Activated gamma-delta T cell treated with anti-CD3 and anti-CD28 coated beads, Interleukin-2, amount 50 U/mL, for 16 hours (primary cell): ENCODE results near the gene CEBPA.
"Not testable (repeated sequence)": the region's sequence is repeated elsewhere in the genome, so short reads cannot be mapped to it uniquely, and the experiment has no call there.

Source experiments
- DNase-seq: peaks from one replicate; pipeline ENCODE4 v3.0.0-alpha.2; 2020; ENCODE audit warnings: low read depth

Gene CEBPA

DNA sequence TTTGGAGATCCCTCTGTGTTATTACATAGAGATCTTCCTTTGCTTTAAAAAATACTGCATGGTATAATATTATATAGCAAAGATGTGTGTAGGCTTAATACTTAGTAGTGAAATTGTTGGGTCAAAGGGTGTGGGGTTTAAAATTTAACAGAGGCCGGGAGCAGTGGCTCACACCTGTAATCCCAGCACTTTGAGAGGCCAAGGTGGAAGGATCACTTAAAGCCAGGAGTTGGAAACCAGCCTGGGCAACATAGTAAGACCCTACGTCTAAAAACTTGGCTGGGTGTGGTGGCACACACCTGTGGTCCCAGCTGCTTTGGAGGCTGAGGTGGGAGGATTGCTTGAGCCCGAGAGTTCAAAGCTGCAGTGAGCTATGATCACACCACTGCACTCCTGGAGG, 22.3 kb upstream of the CEBPA start:
- DNase-seq = no peak

DNA sequence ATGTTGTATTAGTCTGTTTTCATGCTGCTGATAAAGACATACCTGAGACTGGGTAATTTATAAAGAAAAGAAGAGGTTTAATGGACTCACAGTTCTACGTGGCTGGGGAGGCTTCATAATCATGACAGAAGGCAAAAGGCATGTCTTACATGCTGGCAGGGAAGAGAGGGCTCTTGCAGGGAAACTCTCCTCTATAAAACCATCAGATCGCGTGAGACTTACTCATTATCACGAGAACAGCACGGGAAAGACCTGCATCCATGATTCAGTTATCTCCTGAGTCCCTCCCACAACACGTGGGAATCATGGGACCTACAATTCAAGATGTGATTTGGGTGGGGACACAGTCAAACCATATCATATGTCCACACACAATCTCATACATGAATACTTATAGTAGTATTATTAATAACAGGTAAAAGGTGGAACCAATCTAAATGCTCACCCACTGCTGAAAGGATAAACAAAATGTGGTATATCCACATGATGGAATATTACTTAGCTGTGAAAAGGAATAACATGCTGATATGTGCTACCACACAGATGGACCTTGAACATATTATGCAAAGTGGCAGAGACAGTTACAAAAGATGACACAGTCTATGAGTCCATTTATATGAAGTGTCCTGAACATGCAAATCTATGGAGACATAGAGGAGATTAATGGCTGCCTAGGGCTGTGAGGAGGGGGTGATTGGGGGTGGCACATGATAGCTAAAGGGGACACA, 20.9 kb upstream of the CEBPA start:
- no peak for DNase-seq

DNA sequence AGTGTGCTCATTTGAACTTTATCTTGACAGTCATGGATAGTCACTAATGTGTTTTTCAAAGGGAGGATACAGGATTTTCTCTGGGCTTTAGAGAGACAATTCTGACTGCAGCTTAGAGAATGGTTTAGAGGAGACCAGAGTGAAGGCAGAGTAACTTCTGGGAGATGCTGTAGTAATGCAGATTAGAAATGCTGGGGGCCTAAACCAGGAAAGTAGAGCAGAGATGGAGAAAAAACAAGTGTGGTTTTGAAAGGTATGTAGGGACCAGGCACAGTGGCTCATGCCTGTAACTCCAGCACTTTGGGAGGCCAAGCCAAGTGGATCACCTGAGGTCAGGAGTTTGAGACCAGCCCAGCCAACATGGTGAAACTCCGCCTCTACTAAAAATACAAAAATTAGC, 18.3 kb upstream of the CEBPA start:
- DNase-seq = no peak

DNA sequence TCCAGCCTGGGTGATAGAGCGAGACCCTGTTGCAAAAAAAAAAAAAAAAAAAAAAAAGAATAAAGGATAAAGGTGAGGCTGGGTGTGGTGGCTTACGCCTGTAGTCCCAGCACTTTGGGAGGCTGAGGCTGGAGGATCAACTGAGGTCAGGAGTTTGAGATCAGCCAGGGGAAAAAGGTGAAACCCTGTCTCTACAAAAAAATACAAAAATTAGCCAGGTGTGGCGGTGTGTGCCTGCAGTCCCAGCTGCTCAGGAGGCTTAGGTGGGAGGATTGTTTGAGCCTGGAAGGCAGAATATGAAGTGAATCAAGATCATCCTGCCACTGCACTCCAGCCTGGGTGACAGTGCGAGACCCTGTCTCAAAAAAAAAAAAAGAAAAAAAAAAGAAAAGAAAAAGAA, 15.7 kb upstream of the CEBPA start:
- not testable (repeated sequence) for DNase-seq

DNA sequence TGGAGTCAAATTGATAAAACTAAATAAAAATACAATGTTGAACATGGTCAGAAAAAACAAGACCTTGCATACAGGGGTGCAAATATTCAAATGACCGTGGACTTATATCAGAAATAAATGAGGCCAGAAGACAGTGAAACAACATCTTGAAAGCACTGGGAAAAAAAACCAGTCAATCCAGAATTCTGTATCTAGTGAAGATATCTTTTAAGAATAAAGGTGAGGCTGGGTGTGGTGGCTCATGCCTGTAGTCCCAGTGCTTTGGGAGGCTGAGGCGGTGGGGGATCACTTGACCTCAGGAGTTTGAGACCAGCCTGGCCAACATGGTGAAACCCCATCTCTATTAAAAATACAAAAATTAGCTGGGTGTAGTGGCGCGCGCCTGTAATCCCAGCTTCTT, 15.2 kb upstream of the CEBPA start:
- DNase-seq = no peak

DNA sequence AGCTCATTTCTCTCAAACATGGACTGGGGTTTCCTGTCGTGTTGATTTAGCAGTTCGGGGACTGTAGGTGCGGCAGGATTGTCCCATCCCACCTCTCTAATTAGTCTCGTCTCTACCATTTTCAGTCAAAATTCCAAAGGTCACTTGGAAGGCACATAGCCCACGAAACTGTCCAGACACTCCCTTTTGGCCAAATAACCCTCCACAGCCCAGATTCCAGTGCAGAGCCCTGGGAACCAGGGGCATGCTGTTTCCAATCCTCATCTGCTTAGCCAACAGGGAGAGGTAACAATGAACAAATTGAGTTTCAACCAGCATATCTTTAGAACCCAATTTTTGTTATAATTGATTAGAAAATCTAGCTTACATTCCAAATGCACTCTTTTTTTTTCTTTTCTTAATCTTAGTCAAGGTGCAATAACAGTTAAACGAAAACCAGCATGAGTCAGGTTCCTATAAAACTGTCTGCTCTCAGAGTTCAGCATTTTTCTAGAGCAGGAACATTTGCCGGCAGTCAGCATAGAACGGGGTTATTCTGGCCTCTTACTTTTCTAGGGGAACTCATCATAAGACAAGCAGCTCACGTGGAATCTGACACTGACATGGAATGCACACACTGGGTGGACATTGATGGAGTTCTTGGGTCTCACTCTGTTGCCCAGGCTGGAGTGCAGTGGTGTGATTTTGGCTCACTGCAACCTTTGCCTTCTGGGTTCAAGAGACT, 14.4 kb upstream of the CEBPA start:
- no peak for DNase-seq

DNA sequence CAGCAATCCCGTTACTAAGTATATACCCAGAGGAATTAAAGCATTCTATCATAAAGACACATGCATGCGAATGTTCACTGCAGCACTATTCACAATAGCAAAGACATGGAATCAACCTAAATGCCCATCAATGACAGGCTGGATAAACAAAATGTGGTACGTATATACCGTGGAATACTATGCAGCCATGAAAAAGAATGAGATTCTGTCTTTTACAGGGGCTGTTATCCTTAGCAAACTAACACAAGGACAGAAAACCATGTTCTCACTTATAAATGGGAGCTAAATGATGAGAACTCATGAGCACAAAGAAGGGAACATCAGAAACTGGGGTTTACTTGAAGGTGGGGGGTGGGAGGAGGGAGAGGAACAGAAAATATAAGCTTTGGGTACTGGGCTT, 10.5 kb upstream of the CEBPA start:
- DNase-seq = not testable (repeated sequence)

DNA sequence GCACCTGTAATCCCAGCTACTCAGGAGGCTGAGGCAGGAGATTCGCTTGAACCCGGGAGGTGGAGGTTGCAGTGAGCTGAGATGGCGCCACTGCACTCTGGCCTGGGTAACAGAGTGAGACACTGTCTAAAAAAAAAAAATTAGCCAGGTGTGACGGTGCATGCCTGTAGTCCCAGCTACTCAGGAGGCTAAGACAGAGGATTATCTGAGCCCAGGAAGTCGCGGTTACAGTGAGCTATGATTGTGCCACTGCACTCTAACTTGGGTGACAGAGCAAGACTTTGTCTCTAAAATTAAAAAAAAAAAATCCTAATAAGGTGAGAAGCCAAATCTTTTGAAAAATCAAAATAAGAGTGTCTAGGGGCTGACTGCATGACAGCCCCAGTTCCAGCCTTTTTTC, 9.7 kb upstream of the CEBPA start:
- DNase-seq = no peak

DNA sequence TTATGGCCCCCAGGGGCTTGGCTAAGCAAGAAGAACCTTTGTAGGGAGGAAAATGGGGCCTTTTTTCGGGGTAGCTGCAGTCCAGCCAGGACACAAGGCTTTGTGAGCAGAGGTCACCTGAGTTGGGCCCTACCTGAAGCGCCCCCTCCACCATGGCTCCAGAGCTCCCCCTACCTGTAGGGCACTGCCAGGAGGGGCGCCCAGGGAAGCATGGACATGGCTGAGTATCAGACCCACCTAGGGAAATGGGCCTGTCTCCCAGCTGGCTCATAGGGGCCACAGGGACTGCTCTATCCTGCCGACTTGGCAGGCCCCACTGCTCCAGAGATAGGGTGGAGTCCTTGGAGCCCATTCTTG, 9.0 kb upstream of the CEBPA start:
- DNase-seq = no peak

DNA sequence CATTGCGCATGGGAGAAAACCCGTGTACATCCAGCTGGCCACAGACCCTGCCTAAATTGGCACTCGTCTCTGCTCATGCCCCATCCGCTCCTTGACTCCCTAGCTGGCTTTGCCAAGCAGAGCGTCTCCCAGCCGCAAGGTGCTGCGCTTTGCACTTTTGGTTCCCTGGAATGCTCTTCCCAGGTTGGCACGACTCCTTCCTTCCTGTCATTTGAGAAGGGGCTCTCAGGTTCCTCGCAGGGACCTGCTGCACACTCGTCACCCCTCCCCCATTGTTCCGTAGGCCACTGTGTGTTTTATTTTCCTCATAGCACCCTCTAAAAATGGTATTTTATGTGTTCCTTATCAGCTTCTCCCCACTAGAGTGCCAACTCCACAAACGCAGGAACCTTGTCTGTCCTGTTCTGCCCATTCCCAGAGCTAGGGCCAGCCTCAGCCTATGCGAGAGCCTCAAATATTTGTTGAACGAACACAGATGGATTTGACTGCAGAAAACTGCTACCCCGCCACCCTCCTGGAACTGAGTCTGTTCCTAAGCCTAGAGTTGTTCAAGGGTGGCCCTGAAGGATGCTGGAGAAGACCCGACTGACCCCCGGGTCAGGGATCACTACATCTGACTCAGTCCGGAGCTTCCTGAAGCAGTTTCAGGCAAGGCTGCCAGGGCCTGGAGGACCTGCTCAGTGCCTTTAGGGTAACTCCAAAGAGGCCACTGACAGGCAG, 8.4 kb upstream of the CEBPA start:
- DNase-seq = no peak

DNA sequence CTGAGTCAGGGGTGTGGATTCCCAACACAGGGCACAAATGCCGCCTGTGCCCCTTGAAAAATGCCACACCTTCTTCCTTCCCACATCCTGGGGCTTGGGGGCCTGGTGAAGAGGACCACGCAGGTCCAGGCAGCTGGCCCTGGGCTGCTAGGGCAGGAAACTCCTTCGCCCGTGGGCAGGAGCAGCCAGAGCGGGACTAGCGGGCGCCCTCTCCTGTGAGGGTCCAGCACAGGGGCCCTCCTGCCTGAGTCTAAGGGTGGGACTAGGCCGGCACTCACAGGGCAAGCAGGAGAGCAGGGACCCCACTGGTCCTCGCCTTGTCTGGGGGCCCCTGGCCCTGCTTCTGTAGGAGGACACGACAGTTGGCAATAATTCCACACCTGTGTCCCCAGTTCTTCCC, 7.5 kb upstream of the CEBPA start:
- DNase-seq = no peak

DNA sequence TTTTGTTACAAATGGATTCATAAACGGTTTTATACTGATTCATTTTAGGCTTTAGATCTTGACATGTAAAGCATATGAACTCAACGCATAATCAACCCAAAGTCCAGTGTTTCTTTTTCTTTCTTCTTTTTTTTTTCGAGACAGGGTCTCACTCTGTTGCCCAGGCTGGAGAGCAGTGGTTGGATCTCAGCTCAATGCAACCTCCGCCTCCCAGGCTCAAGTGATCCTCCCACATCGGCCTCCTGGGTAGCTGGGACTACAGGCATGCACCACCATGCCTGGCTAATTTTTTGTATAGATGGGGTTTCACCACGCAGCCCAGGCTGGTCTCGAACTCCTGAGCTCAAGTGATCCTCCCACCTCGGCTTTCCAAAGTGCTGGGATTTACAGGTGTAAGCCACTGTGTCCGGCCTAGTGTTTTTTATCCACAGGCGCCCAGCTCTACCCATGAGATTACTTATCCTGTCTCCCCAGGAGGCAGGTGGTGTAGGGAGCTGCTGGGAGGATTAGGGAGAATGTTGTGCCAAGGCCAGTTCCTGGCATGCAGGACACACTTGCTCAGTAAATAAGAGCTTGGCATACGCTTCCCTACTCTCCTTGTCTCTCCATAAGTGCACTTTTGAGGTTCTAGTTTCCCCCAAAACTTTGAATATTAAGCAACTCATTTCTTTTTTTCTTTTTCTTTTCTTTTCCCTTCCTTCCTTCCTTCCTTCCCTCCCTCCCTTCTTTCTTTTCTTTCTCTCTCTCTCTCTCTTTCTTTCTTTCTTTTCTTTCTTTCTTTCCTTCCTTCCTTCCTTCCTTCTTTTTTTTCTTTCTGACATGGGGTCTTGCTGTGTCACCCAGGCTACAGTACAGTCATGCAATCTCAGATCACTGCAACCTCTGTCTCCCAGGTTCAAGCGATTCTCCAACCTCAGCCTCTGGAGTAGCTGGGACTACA, 4.8 kb upstream of the CEBPA start:
- DNase-seq = no peak

DNA sequence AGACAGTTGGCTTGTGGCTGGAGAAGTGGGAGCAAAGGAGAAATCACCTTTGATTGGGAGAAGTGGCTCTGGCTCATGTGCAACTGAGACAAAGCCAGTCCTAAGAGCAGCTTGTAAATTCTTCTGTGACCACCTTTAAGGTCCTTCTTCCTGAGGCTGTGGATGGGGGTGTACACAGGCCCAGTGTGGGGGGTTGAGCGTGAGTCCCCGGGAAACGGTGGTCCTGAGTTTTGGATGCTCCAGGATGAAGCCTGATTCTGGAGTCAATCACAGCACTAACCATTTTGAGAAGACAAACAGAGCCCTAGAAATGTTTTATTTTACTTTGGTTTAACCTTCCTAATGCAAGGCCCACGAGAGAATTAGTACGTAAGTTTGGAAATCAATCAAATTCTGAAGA, 3.9 kb upstream of the CEBPA start:
- DNase-seq = no peak

DNA sequence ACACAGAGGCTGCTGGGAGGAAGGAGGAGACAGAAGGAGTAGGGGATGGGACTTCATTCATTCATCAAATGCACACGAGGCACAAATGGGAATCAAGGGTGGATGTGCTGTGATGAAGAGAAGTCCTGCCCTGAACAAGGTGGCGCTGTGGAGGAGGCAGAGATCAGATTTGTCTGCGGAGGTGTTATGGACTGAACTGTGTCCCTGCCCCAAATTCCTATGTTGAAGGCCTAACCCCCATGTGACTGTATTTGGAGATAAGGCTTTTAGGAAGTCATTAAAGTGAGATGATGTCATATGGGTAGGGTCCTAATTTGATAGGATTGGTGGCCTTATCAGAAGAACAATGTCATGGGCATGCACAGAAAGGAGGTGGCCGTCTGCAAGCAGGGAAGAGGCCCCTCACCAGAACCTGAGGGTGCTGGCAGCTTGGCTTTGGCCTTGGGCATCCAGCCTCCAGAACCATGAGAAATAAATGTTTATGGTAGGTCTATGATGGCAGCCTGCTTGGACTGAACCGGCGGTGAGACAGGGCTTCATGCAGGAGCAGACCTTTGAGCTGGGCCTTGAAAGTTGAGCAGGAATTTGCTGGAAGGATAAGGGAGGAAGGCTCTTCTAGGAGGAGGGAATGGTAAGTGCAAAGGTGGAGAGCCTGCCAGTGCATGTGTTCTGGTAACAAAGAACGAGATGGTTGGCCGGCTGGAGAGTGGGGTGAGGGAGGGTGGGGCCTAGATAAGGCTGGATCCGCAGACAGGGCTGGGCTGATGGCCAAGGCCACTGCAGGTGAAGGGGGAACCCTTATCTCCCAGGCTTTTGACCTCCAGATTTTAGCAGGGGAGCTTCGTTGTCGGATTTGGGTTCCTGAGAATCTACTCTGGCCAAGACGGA, 2.7 kb upstream of the CEBPA start:
- no peak for DNase-seq

DNA sequence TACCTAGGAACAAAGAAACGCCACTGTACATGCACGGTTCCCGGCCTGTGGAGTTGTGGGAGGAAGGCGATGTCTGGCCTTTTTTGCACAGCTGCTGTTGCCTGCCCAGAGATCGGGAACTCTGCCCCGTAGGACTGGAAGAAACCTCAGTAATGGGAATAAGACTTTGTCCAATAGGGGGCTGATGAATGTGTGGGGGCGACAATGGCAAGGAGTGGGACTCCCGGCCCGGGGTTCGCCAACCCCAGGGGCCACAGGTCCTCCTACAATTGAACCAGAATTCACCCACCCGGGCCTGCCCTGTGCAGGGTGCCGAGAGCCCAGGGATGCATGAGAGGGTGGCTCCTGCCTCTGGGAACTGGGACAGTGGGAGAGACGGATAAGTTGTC, 2.0 kb upstream of the CEBPA start:
- DNase-seq = no peak

DNA sequence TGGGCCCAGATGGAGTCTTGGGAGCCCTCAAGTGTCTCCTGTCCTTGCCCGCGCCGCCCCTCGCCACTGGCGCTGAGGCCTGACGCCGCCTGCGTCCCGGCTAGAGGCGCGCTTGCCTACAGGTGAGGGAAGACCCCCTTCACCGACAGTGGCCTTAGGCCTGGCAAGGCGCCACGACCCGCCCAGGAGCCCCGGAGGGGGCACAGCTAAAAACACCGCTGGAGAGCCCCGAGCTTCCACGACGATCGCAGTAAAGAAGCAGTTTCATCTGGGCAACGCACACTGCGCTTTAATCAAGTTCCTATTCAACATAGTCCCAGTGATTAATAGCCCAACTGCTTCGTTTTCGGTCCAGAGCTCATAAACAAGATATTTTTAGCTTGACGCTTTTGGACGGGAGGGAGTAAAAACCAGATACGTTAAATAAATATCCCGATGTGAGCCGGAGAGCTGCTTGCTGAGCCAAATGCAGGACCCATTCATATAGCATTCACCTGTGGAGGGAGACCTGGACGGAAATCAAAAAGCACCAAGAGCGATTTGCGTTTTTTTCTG, 1.5 kb upstream of the CEBPA start:
- no peak for DNase-seq

DNA sequence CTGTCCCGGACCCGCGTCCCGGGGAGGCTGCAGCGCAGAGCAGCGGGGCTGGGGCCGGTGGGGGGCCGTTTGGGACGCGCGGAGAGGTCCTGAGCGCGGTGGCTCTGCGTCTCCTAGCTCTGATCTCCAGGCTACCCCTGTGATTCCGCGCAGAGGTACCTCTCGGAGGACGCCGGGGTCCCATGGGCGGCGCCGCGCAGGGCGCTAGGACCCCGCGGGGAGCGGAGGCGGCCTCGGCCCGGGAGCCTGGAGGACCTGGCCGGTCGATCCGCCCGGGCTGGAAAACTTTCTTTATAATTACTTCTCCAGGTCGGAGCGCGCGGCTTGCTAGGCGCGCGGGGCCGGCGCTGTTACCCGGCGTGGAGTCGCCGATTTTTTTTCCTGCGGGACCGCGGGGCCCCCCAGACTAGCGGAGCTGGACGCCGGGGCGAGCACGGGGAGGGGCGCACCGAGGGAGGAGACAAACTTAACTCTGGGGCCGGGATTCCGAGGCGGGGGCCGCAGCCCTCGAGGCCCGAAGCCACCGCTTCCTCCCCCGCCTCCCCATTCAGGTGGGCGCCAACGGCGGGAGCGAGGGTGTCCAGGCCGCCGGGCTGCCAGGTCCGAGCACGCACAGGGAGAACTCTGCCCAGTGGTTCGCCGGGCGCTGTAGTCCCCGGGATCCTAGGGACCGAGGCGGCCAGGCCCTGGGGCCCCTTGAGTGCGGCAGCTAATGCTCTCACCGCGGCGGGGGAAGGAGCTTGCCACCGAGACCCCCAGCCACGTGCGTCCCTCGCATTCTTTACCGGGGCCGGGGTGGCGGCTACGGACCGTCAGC, 848 bp upstream of the CEBPA start:
- no peak for DNase-seq

DNA sequence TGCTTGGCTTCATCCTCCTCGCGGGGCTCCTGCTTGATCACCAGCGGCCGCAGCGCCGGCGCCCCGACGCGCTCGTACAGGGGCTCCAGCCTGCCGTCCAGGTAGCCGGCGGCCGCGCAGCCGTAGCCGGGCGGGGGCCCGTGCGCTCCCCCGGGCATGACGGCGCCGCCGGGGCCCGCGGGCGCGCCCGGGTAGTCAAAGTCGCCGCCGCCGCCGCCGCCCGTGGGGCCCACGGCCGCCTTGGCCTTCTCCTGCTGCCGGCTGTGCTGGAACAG, 497 bp downstream of the CEBPA start:
- no peak for DNase-seq

DNA sequence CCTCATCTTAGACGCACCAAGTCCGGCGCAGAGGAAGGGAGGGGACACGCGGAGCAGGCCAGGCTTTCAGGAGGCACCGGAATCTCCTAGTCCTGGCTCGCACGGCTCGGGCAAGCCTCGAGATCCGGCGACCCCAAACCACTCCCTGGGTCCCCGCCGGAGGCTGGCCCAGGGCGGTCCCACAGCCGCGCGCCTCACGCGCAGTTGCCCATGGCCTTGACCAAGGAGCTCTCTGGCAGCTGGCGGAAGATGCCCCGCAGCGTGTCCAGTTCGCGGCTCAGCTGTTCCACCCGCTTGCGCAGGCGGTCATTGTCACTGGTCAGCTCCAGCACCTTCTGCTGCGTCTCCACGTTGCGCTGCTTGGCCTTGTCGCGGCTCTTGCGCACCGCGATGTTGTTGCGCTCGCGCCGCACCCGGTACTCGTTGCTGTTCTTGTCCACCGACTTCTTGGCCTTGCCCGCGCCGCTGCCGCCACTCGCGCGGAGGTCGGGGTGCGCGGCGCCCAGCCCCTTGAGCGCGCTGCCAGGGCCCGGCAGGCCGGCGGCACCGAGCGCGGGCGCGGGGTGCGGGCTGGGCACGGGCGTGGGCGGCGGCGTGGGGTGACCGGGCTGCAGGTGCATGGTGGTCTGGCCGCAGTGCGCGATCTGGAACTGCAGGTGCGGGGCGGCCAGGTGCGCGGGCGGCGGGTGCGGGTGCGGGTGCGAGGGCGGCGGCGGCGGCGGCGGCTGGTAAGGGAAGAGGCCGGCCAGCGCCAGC, 1.0 kb downstream of the CEBPA start:
- DNase-seq = no peak

DNA sequence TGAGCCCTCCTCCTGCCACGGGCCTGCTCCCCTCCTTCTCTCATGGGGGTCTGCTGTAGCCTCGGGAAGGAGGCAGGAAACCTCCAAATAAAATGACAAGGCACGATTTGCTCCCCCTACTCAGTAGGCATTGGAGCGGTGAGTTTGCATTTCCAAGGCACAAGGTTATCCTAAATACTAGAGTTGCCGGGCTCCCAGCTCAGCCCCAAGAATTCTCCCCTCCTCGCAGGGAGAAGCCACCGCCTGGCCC, 1.5 kb downstream of the CEBPA start:
- no peak for DNase-seq
